GM12878 (cell line): ENCODE data around the gene ASTN1. TPM values are rescaled to one million over a fixed set of nuclear protein-coding genes. Genes with fewer than 3 reads are reported as not detected.

ENCODE experiments used
- ATAC-seq: fragments of 200-7000 bp; cut with Tn5 transposase; 3 replicates; pipeline ENCODE4 v1.9.1; 2020; ENCODE audit warnings: mild to moderate bottlenecking, moderate library complexity
- BruUV-seq: library from RNA; stranded (reverse); fragments of 400-500 nt; replicated peaks from 2 replicates; lab custom pipeline; 2021; lab: Mats Ljungman, UMichigan
- CTCF ChIA-PET: fragments of 300-600 bp; sonication (Branson Sonifier 250); formaldehyde crosslinking; extraction: SDS; loops from one replicate; lab custom pipeline; 2021; ENCODE audit warnings: inconsistent platforms; lab: Yijun Ruan, JAX
- POLR2A ChIA-PET: fragments of 350-600 bp; formaldehyde crosslinking; extraction: SDS; loops from one replicate; lab custom pipeline; 2021; ENCODE audit warnings: inconsistent platforms; lab: Charles Lee
- RAD21 ChIA-PET: fragments of 300-600 bp; sonication (Branson Sonifier 250); formaldehyde crosslinking; loops from one replicate; lab custom pipeline; 2023; ENCODE audit warnings: antibody characterized with exemption; ENCODE audit not compliant: unreplicated experiment; lab: Charles Lee
- SMC1A ChIA-PET: fragments of 300-600 bp; sonication (Branson Sonifier 250); formaldehyde crosslinking; loops from one replicate; lab custom pipeline; 2023; ENCODE audit not compliant: unreplicated experiment, uncharacterized antibody; lab: Charles Lee
- DNase-seq: peaks from one replicate; pipeline ENCODE4 v3.0.0-alpha.2; 2011; ENCODE audit warnings: low read depth, low spot score
- FAIRE-seq: peaks from 3 replicates; lab custom pipeline; 2011; peaks lifted over from hg19 to GRCh38; lab: Jason Lieb, UNC
- H2AFZ ChIP-seq: 2 replicates; pipeline ENCODE4 v1.6.0; 2011; ENCODE audit warnings: low read depth, low read length, control low read depth; ENCODE audit not compliant: control insufficient read depth
- H3K27ac ChIP-seq: 2 replicates; pipeline ENCODE4 v1.5.1; 2011; ENCODE audit warnings: control low read depth; ENCODE audit not compliant: control insufficient read depth, insufficient read depth
- H3K27me3 ChIP-seq, 2 experiments: replicated peaks in 1 of 2; 2 replicates each; pipeline versions ENCODE4 v1.6.0 to v1.6.1; 2011; ENCODE audit warnings: low read length in 1 of 2; ENCODE audit not compliant: control insufficient read depth in 2 of 2, insufficient read depth in 2 of 2
- H3K36me3 ChIP-seq, 2 experiments: 2 replicates each; pipeline ENCODE4 v1.5.1; 2011; ENCODE audit warnings: low read length in 1 of 2; ENCODE audit not compliant: control insufficient read depth in 2 of 2, insufficient read depth in 2 of 2
- H3K4me1 ChIP-seq: 2 replicates; pipeline ENCODE4 v1.6.1; 2011; ENCODE audit warnings: mild to moderate bottlenecking, low read length, moderate library complexity, mixed read lengths; ENCODE audit not compliant: control insufficient read depth, insufficient read depth
- H3K4me2 ChIP-seq: 2 replicates; pipeline ENCODE4 v1.6.0; 2011; ENCODE audit warnings: control low read depth; ENCODE audit not compliant: control insufficient read depth, insufficient read depth
- H3K4me3 ChIP-seq: fragments of 200-600 bp; sonication (generic); 2 replicates; pipeline ENCODE4 v1.5.1; 2016
- H3K79me2 ChIP-seq: 2 replicates; pipeline ENCODE4 v1.6.0; 2011; ENCODE audit warnings: low read length; ENCODE audit not compliant: control insufficient read depth, insufficient read depth
- H3K9ac ChIP-seq: 2 replicates; pipeline ENCODE4 v1.8.0; 2011; ENCODE audit warnings: low read length, control low read depth, mixed read lengths; ENCODE audit not compliant: control insufficient read depth, insufficient read depth
- H3K9me3 ChIP-seq: replicated peaks from 3 replicates; pipeline ENCODE4 v1.5.1; 2011; ENCODE audit warnings: mild to moderate bottlenecking, low read length; ENCODE audit not compliant: control insufficient read depth, insufficient read depth
- H4K20me1 ChIP-seq: 2 replicates; pipeline ENCODE4 v1.6.0; 2011; ENCODE audit not compliant: control insufficient read depth, insufficient read depth
- CHD1 ChIP-seq: IDR thresholded peaks from 2 replicates; pipeline ENCODE4 v1.6.1; 2012; ENCODE audit warnings: low read depth, low read length, improper control_type of control experiment
- EED ChIP-seq: sonication (generic); IDR thresholded peaks from 2 replicates; pipeline ENCODE4 v1.6.1; 2016; ENCODE audit warnings: antibody characterized with exemption, low read depth
- EGR1 ChIP-seq, 2 experiments: IDR thresholded peaks; 1 replicate in 1 of 2; 2 replicates in 1 of 2; pipeline ENCODE4 v1.6.1; 2011 to 2012; ENCODE audit warnings: low read depth in 2 of 2, low read length in 2 of 2, borderline replicate concordance in 1 of 2, mild to moderate bottlenecking in 1 of 2, moderate library complexity in 1 of 2
- FOXM1 ChIP-seq: IDR thresholded peaks from 2 replicates; pipeline ENCODE4 v1.6.1; 2012; ENCODE audit warnings: low read depth, mild to moderate bottlenecking, inconsistent platforms, low read length, moderate library complexity
- GABPA ChIP-seq: IDR thresholded peaks from 2 replicates; pipeline ENCODE4 v1.6.1; 2014; ENCODE audit warnings: antibody characterized with exemption, low read depth, mild to moderate bottlenecking, inconsistent platforms
- GATAD2B ChIP-seq: fragments of 450-650 bp; conservative IDR thresholded peaks from 2 replicates; pipeline ENCODE4 v1.6.1; 2017; ENCODE audit warnings: low read depth, mild to moderate bottlenecking, moderate library complexity
- HDAC2 ChIP-seq: fragments of 200-600 bp; sonication (generic); IDR thresholded peaks from 2 replicates; pipeline ENCODE4 v1.6.1; 2017
- MXI1 ChIP-seq: fragments of 150-350 bp; IDR thresholded peaks from 2 replicates; pipeline ENCODE4 v1.6.1; 2011; ENCODE audit warnings: low read depth, mild to moderate bottlenecking, inconsistent platforms, low read length, improper control_type of control experiment
- NBN ChIP-seq: fragments of 450-650 bp; IDR thresholded peaks from 2 replicates; pipeline ENCODE4 v1.6.1; 2016
- TARDBP ChIP-seq: IDR thresholded peaks from 2 replicates; pipeline ENCODE4 v1.6.1; 2016; ENCODE audit warnings: borderline replicate concordance
- TCF3 ChIP-seq: IDR thresholded peaks from 2 replicates; pipeline ENCODE4 v1.6.1; 2012; ENCODE audit warnings: low read depth, mild to moderate bottlenecking, low read length, borderline replicate concordance; ENCODE audit not compliant: insufficient read depth
- ZNF24 ChIP-seq: fragments of 450-650 bp; IDR thresholded peaks from 2 replicates; pipeline ENCODE4 v1.6.1; 2017; ENCODE audit warnings: antibody characterized with exemption, mild to moderate bottlenecking
- ZSCAN29 ChIP-seq: fragments of 450-650 bp; IDR thresholded peaks from 2 replicates; pipeline ENCODE4 v1.6.1; 2017; ENCODE audit warnings: mild to moderate bottlenecking, moderate library complexity
- WGBS: methylation state at CpG from one replicate; pipeline ENCODE4 v1.1.6; 2016; ENCODE audit warnings: low lambda C conversion rate; ENCODE audit not compliant: insufficient replicate concordance, insufficient coverage; ENCODE audit errors: missing lambda C conversion rate; 5-methylcytosine and 5-hydroxymethylcytosine counted together
- in situ Hi-C: fragments of 300-500 bp; cut with MboI; formaldehyde crosslinking; loops from 9 replicates; pipeline ENCODE4 v1.14.3; 2018; ENCODE audit warnings: mixed read lengths
- intact Hi-C: fragments of 100-400 bp; cut with micrococcal nuclease; formaldehyde crosslinking; loops from one replicate; pipeline ENCODE4 v1.14.2; 2022; ENCODE audit not compliant: unreplicated experiment
- polyA plus RNA-seq, 11 experiments: library from polyadenylated mRNA; depleted of rRNA in 4 of 11; unstranded in 6 of 11; stranded (reverse) in 5 of 11; fragments of >200 nt; fragmentation: Nextera tagmentation in 4 of 11; fragmentation: Illumina TruSeq in 1 of 11; extraction: Ambion mirVana in 4 of 11; extraction: Trizol in 1 of 11; gene quantifications; 1 replicate in 1 of 11; 2 replicates in 10 of 11; pipeline versions ENCODE4 v1.2.1 to v1.2.3, GENCODE V29; 2011 to 2016; ENCODE audit warnings: inconsistent platforms in 2 of 11, missing spikeins in 2 of 11, low read depth in 1 of 11
- total RNA-seq, 4 experiments: library from RNA; depleted of rRNA in 3 of 4; stranded (reverse); fragments of >200 nt in 3 of 4; fragmentation: Illumina TruSeq in 1 of 4; extraction: Trizol in 1 of 4; gene quantifications; 2 replicates each; pipeline versions ENCODE4 v1.2.1 to v1.2.3, GENCODE V29; 2013 to 2021
- TF ChIP-seq, protein P1 (sequence below): fragments of 450-650 bp; IDR thresholded peaks from 2 replicates; pipeline ENCODE4 v1.6.1; 2018; ENCODE audit warnings: mild to moderate bottlenecking, low read depth, moderate library complexity; ENCODE audit not compliant: partially characterized antibody
- TF ChIP-seq, protein P2 (sequence below): IDR thresholded peaks from 2 replicates; pipeline ENCODE4 v1.6.1; 2011; ENCODE audit warnings: low read depth, low read length, improper control_type of control experiment, borderline replicate concordance
- TF ChIP-seq, protein P3 (sequence below): IDR thresholded peaks from 2 replicates; pipeline ENCODE4 v1.6.1; 2011; ENCODE audit warnings: mild to moderate bottlenecking, low read depth, low read length, moderate library complexity; ENCODE audit not compliant: insufficient replicate concordance
- TF ChIP-seq, protein P4 (sequence below): IDR thresholded peaks from 2 replicates; pipeline ENCODE4 v1.6.1; 2012; ENCODE audit warnings: low read depth, low read length, improper control_type of control experiment

Gene ASTN1
- total and polyA plus RNA-seq, 10 of the 15 experiments (the other 5 are each of a cell fraction or from before 2014, with no cell fraction given): 0.04 TPM; not detected in 9

DNA sequence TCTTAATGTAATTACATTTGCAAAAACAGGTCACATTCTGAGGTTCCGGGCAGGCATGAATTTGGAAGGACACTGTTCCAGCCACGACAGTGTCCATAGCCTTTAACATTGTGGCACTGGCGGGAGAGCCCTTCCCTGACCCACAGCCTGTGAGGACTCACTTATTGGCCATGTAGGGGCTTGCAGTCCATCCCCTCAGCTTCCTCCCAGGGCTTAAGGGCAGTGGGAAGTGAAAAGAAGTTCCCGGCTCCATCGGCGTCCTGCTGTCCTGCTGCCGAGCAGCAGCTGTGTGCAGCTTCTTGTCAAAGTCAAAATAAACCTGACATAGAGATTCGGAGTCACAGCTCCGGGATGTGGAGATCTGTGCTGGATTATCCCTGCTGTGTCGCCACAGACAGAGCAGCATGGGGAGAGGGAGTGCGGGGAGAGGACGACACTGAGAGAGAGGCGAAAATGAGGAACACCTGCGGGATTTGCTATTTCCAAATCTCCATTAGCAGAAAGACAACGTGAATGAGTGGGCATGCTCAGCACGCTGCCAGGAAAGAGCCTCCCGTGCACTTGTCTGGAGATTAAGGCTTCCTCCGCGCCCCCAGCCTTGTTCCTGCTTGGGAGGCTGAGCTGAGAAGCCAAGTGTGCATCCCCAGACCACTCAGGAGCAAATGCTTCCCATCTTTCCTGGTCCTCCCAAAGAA lies 260.3 kb downstream of the ASTN1 start:
- CTCF ChIA-PET: interaction anchor here (1.6 kb wide), 1 partner anchor 278 kb away, joined by 4 read pairs; no protein-coding TSS in a partner anchor
- no peaks in the 10 kb centered on the region for H3K36me3 ChIP-seq

More for the DNA sequence above, 260.3 kb downstream of the ASTN1 start:
- Histone ChIP-seq H3K9me3 (no peaks in the 10 kb centered on the region), H3K27ac (no peak overlapping the region), H2AFZ (no peak overlapping the region), H3K27me3 (peaks cover 0 to 3% of the 10 kb centered on the region in 2 experiments; a peak in 2 of 4 replicates), H3K9ac (no peak overlapping the region), H3K79me2 (no peaks in the 10 kb centered on the region), H4K20me1 (no peaks in the 10 kb centered on the region; the same call in 1 of the 2 replicates), H3K4me2 (no peak overlapping the region), H3K4me3 (no peak overlapping the region), H3K4me1 (no peaks in the 10 kb centered on the region)
- SMC1A ChIA-PET: interaction anchor here (0.6 kb wide), 1 partner anchor 1032 kb away, joined by 5 read pairs; no protein-coding TSS in a partner anchor
- POLR2A ChIA-PET: interaction anchor here (1.3 kb wide), 1 partner anchor 55 kb away, joined by 3 read pairs; no protein-coding TSS in a partner anchor
- no peak for ATAC-seq
- no TSS peak for BruUV-seq
- intact Hi-C loops: no loop called here
- FAIRE-seq: no peak
- WGBS: 20% methylated on average over 19 of the region's 19 CpGs
- no peak for DNase-seq
- in situ Hi-C loops: no loop called here
- RAD21 ChIA-PET: no interaction called here
- TF ChIP-seq ZNF24 (no peak), NBN (no peak), EED (no peak), GABPA (no peak), HDAC2 (no peak), CHD1 (no peak), EGR1 (IDR thresholded peaks at IDR 0.05; ENCODE audit: borderline replicate concordance in 1 of 2, low read depth in 2 of 2, low read length in 2 of 2) (no peak), TCF3 (no peak), TARDBP (no peak), GATAD2B (no peak), FOXM1 (no peak), ZSCAN29 (no peak), MXI1 (no peak)
- TF ChIP-seq, protein P1, sequence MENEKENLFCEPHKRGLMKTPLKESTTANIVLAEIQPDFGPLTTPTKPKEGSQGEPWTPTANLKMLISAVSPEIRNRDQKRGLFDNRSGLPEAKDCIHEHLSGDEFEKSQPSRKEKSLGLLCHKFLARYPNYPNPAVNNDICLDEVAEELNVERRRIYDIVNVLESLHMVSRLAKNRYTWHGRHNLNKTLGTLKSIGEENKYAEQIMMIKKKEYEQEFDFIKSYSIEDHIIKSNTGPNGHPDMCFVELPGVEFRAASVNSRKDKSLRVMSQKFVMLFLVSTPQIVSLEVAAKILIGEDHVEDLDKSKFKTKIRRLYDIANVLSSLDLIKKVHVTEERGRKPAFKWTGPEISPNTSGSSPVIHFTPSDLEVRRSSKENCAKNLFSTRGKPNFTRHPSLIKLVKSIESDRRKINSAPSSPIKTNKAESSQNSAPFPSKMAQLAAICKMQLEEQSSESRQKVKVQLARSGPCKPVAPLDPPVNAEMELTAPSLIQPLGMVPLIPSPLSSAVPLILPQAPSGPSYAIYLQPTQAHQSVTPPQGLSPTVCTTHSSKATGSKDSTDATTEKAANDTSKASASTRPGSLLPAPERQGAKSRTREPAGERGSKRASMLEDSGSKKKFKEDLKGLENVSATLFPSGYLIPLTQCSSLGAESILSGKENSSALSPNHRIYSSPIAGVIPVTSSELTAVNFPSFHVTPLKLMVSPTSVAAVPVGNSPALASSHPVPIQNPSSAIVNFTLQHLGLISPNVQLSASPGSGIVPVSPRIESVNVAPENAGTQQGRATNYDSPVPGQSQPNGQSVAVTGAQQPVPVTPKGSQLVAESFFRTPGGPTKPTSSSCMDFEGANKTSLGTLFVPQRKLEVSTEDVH: no peak
- TF ChIP-seq, protein P2, sequence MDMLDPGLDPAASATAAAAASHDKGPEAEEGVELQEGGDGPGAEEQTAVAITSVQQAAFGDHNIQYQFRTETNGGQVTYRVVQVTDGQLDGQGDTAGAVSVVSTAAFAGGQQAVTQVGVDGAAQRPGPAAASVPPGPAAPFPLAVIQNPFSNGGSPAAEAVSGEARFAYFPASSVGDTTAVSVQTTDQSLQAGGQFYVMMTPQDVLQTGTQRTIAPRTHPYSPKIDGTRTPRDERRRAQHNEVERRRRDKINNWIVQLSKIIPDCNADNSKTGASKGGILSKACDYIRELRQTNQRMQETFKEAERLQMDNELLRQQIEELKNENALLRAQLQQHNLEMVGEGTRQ: no peak
- TF ChIP-seq, protein P3, sequence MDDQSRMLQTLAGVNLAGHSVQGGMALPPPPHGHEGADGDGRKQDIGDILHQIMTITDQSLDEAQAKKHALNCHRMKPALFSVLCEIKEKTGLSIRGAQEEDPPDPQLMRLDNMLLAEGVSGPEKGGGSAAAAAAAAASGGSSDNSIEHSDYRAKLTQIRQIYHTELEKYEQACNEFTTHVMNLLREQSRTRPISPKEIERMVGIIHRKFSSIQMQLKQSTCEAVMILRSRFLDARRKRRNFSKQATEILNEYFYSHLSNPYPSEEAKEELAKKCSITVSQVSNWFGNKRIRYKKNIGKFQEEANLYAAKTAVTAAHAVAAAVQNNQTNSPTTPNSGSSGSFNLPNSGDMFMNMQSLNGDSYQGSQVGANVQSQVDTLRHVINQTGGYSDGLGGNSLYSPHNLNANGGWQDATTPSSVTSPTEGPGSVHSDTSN: no peak
- TF ChIP-seq, protein P4, sequence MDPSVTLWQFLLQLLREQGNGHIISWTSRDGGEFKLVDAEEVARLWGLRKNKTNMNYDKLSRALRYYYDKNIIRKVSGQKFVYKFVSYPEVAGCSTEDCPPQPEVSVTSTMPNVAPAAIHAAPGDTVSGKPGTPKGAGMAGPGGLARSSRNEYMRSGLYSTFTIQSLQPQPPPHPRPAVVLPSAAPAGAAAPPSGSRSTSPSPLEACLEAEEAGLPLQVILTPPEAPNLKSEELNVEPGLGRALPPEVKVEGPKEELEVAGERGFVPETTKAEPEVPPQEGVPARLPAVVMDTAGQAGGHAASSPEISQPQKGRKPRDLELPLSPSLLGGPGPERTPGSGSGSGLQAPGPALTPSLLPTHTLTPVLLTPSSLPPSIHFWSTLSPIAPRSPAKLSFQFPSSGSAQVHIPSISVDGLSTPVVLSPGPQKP: no peak
